SU-DHL-6 (cell line): Measurements from ENCODE around the gene SP2.

Source experiments
- EZH2phosphoT487 ChIP-seq: fragments of 200-600 bp; sonication (generic), shearing (Covaris generic); conservative IDR thresholded peaks from 2 replicates; pipeline ENCODE4 v1.6.1; 2018; ENCODE audit warnings: mild to moderate bottlenecking, antibody characterized with exemption, low read length, moderate library complexity, mixed read lengths
- TF ChIP-seq, protein P1 (sequence below): fragments of 200-600 bp; sonication (generic); IDR thresholded peaks from one replicate; pipeline ENCODE4 v1.5.1; 2017; ENCODE audit warnings: antibody characterized with exemption, mild to moderate bottlenecking, low read length, moderate library complexity; ENCODE audit not compliant: insufficient read depth, poor library complexity, severe bottlenecking

GRCh38 chr17:47882695-47883588 lies 13.1 kb upstream of the SP2 start:
- TF ChIP-seq, protein P1, sequence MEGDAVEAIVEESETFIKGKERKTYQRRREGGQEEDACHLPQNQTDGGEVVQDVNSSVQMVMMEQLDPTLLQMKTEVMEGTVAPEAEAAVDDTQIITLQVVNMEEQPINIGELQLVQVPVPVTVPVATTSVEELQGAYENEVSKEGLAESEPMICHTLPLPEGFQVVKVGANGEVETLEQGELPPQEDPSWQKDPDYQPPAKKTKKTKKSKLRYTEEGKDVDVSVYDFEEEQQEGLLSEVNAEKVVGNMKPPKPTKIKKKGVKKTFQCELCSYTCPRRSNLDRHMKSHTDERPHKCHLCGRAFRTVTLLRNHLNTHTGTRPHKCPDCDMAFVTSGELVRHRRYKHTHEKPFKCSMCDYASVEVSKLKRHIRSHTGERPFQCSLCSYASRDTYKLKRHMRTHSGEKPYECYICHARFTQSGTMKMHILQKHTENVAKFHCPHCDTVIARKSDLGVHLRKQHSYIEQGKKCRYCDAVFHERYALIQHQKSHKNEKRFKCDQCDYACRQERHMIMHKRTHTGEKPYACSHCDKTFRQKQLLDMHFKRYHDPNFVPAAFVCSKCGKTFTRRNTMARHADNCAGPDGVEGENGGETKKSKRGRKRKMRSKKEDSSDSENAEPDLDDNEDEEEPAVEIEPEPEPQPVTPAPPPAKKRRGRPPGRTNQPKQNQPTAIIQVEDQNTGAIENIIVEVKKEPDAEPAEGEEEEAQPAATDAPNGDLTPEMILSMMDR: no peak
- TF ChIP-seq EZH2phosphoT487: no peak
